PFSK-1 (cell line): Measurements from ENCODE around the gene HS6ST3.

Experiments used
- POLR2AphosphoS5 ChIP-seq: IDR thresholded peaks from 2 replicates; pipeline ENCODE4 v1.6.1; 2012; ENCODE audit warnings: low read depth, mild to moderate bottlenecking, control low read depth, low read length, moderate library complexity
- SIN3A ChIP-seq: IDR thresholded peaks from 2 replicates; pipeline ENCODE4 v1.6.1; 2012; ENCODE audit warnings: mild to moderate bottlenecking, low read length, moderate library complexity, borderline replicate concordance; ENCODE audit not compliant: insufficient read depth
- TAF1 ChIP-seq: IDR thresholded peaks from 2 replicates; pipeline ENCODE4 v1.6.1; 2012; ENCODE audit warnings: low read length, control low read depth, borderline replicate concordance; ENCODE audit not compliant: insufficient read depth

- no peak for TF ChIP-seq SIN3A
- TF ChIP-seq POLR2AphosphoS5, result no peak
- no peak for TF ChIP-seq TAF1
These were observed 582.1 kb downstream of the HS6ST3 start for GRCh38 chr13:96672016-96672415.
